Stimulated activated CD4-positive, alpha-beta T cell treated with anti-CD3 and anti-CD28 coated beads, Interleukin-4, amount 100 ng/mL, for 48 hours (primary cell): Measurements from ENCODE around the gene DMTF1.
"Not testable (repeated sequence)": the region's sequence is repeated elsewhere in the genome, so short reads cannot be mapped to it uniquely, and the experiment has no call there.

Experiments
- DNase-seq, 2 donors: peaks; one replicate each; pipeline ENCODE4 v3.0.0-alpha.2; 2020; ENCODE audit warnings: low read depth in 2 of 2

Gene DMTF1

GRCh38 chr7:87199700-87200450 lies 47.6 kb downstream of the DMTF1 start:
- no peak for DNase-seq

- no peak for DNase-seq
Observed at GRCh38 chr7:87202208-87202607, 50.0 kb downstream of the DMTF1 start.

- no peak for DNase-seq
Observed at GRCh38 chr7:87202705-87203104, 50.5 kb downstream of the DMTF1 start.

- DNase-seq, result not testable (repeated sequence)
Observed at GRCh38 chr7:87203929-87204328, 51.7 kb downstream of the DMTF1 start.

- DNase-seq, result no peak
Observed at GRCh38 chr7:87204933-87205332, 52.7 kb downstream of the DMTF1 start.

GRCh38 chr7:87205701-87206100 lies 53.4 kb downstream of the DMTF1 start:
- not testable (repeated sequence) for DNase-seq

- no peak for DNase-seq
Observed at GRCh38 chr7:87206361-87206760, 54.1 kb downstream of the DMTF1 start.

GRCh38 chr7:87209295-87209924 lies 57.2 kb downstream of the DMTF1 start:
- no peak for DNase-seq

- no peak for DNase-seq
Observed at GRCh38 chr7:87210506-87210905, 58.3 kb downstream of the DMTF1 start.

- DNase-seq, result no peak
Observed at GRCh38 chr7:87212498-87212897, 60.2 kb downstream of the DMTF1 start.

GRCh38 chr7:87213252-87213651 lies 61.0 kb downstream of the DMTF1 start:
- no peak for DNase-seq

GRCh38 chr7:87213811-87214210 lies 61.6 kb downstream of the DMTF1 start:
- no peak for DNase-seq

- DNase-seq, result no peak
Observed at GRCh38 chr7:87215046-87215445, 62.8 kb downstream of the DMTF1 start.

GRCh38 chr7:87216701-87217508 lies 64.7 kb downstream of the DMTF1 start:
- DNase-seq, result peak in 1 of 2 donors; percentile 37

- no peak for DNase-seq
Observed at GRCh38 chr7:87217983-87218653, 65.9 kb downstream of the DMTF1 start.

GRCh38 chr7:87218796-87219544 lies 66.7 kb downstream of the DMTF1 start:
- DNase-seq, result no peak

- DNase-seq, result peak; percentile 67 to 75
Observed at GRCh38 chr7:87219545-87220025, 67.3 kb downstream of the DMTF1 start, which contains the start of gene TMEM243. TMEM243 (minus strand) TSS chr7:87219732; CDS start chr7:87219503, 229 bp downstream.

- DNase-seq, result peak; percentile 75 to 81
Observed at GRCh38 chr7:87220026-87220733, 67.9 kb downstream of the DMTF1 start.

GRCh38 chr7:87220734-87221215 lies 68.5 kb downstream of the DMTF1 start:
- DNase-seq, result no peak

- no peak for DNase-seq
Observed at GRCh38 chr7:87223666-87224065, 71.4 kb downstream of the DMTF1 start.
